ENCODE data around the gene LYRM1.
A peak's percentile ranks its signal among the peaks of the same experiment; 100 is the strongest.

Gene LYRM1

GRCh38 chr16:20950294-20950693 lies 49.7 kb downstream of the LYRM1 start:
- no peak overlapping the region for H3K27ac ChIP-seq
- no peak for DNase-seq (ENCODE audit: low spot score)
- TF ChIP-seq, protein P1, sequence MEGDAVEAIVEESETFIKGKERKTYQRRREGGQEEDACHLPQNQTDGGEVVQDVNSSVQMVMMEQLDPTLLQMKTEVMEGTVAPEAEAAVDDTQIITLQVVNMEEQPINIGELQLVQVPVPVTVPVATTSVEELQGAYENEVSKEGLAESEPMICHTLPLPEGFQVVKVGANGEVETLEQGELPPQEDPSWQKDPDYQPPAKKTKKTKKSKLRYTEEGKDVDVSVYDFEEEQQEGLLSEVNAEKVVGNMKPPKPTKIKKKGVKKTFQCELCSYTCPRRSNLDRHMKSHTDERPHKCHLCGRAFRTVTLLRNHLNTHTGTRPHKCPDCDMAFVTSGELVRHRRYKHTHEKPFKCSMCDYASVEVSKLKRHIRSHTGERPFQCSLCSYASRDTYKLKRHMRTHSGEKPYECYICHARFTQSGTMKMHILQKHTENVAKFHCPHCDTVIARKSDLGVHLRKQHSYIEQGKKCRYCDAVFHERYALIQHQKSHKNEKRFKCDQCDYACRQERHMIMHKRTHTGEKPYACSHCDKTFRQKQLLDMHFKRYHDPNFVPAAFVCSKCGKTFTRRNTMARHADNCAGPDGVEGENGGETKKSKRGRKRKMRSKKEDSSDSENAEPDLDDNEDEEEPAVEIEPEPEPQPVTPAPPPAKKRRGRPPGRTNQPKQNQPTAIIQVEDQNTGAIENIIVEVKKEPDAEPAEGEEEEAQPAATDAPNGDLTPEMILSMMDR (IDR thresholded peaks at IDR 0.05): no peak
- no peak overlapping the region for H3K4me3 ChIP-seq

DNA sequence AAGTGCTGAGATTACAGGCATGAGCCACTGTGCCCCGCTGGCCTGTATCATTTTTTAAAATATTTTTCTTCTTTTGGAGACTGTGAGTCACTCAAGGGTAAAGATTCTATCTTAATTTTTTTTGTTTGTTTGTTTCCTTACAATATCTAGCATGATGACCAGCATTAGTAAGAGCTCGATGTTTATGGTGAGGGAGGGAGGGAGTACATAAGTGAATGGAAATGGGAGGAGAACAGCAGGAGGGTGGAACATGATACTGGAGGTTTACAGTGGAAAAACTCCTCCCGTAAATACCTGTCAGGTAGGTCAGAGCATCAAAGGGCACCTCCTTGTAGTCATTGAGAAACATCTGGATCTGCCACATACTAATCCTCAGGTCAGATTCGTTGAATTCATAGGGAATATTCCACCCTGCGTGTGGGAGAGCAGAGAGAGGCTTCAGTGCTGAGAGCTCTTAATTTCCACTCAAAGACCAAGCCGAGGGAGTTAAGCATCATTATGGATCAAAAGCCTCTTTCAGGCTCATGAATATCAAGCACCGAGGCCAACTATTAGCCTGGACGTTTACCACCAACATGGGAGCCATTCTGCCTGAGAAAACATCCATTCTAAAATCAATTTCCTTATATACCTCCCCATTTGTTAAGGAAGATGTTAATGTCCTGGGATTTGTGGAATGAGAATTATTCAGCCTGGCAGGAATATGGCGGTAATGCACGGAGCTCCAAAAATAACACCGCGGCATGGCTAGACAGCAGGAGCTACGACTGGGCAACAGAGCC lies 51.8 kb downstream of the LYRM1 start:
- DNase-seq (ENCODE audit: low spot score): no peak
- TF ChIP-seq, protein P1 (IDR thresholded peaks at IDR 0.05): no peak
- Histone ChIP-seq H3K4me3 (peak overlapping the region; percentile 43), H3K27ac (peak overlapping the region in 1 of 2 donors; percentile 11)

- no peak overlapping the region for H3K4me3 ChIP-seq
- no peak for DNase-seq (ENCODE audit: low spot score)
- TF ChIP-seq, protein P1 (IDR thresholded peaks at IDR 0.05): no peak
- H3K27ac ChIP-seq: no peak overlapping the region
Measured at GRCh38 chr16:20954574-20954973, 54.0 kb downstream of the LYRM1 start.

- TF ChIP-seq, protein P1 (IDR thresholded peaks at IDR 0.05): no peak
- no peak for DNase-seq (ENCODE audit: low spot score)
- Histone ChIP-seq H3K27ac (no peak overlapping the region), H3K4me3 (no peak overlapping the region)
Measured at GRCh38 chr16:20956319-20956718, 55.7 kb downstream of the LYRM1 start.

GRCh38 chr16:20957153-20957552 lies 56.6 kb downstream of the LYRM1 start:
- TF ChIP-seq, protein P1 (IDR thresholded peaks at IDR 0.05): no peak
- H3K4me3 ChIP-seq: no peak overlapping the region
- H3K27ac ChIP-seq: no peak overlapping the region
- no peak for DNase-seq (ENCODE audit: low spot score)

GRCh38 chr16:20960899-20961298 lies 60.3 kb downstream of the LYRM1 start:
- no peak for DNase-seq (ENCODE audit: low spot score)
- Histone ChIP-seq H3K4me3 (no peak overlapping the region), H3K27ac (no peak overlapping the region)
- TF ChIP-seq, protein P1 (IDR thresholded peaks at IDR 0.05): no peak

DNA sequence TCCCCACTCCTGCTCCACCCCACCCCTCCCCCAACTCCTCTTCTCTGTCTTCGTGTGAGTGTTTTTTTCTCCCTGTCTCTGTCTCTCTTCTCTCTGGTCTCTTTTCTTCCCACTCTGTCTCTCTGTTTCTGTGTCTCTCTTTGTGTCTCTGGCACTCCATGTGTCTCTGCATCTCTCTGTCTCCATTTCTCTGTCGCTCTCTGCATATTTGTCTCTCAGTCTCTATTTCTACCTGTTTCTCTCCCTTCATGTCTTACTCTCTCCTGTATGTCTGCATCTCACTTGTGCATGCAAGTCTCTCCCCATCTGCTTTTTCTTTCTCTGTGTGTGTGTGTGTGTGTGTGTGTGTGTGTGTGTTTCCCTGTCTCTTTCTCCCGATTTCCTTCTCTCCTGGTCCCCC lies 68.2 kb downstream of the LYRM1 start:
- DNase-seq (ENCODE audit: low spot score): no peak
- H3K4me3 ChIP-seq: no peak overlapping the region
- H3K27ac ChIP-seq: no peak overlapping the region
- TF ChIP-seq, protein P1 (IDR thresholded peaks at IDR 0.05): no peak

Data from coronary artery (tissue), 2 donors.